NCI-H146 (cell line): ENCODE data around the gene KHK.

Experiments
- DNase-seq: peaks from one replicate; lab custom pipeline; 2025; lab: John Stamatoyannopoulos, UW

Gene KHK

DNA sequence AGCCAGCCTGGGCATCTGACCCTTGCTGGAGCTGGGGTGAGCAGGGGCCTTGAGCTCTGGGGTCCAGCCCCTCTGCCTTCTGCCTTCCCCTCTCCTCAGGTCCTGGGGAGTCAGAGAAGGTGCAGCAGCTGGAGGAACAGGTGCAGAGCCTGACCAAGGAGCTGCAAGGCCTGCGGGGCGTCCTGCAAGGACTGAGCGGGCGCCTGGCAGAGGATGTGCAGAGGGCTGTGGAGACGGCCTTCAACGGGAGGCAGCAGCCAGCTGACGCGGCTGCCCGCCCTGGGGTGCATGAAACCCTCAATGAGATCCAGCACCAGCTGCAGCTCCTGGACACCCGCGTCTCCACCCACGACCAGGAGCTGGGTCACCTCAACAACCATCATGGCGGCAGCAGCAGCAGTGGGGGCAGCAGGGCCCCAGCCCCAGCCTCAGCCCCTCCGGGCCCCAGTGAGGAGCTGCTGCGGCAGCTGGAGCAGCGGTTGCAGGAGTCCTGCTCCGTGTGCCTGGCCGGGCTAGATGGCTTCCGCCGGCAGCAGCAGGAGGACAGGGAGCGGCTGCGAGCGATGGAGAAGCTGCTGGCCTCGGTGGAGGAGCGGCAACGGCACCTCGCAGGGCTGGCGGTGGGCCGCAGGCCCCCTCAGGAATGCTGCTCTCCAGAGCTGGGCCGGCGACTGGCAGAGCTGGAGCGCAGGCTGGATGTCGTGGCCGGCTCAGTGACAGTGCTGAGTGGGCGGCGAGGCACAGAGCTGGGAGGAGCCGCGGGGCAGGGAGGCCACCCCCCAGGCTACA, 4.4 kb upstream of the KHK start:
- no peak for DNase-seq

DNA sequence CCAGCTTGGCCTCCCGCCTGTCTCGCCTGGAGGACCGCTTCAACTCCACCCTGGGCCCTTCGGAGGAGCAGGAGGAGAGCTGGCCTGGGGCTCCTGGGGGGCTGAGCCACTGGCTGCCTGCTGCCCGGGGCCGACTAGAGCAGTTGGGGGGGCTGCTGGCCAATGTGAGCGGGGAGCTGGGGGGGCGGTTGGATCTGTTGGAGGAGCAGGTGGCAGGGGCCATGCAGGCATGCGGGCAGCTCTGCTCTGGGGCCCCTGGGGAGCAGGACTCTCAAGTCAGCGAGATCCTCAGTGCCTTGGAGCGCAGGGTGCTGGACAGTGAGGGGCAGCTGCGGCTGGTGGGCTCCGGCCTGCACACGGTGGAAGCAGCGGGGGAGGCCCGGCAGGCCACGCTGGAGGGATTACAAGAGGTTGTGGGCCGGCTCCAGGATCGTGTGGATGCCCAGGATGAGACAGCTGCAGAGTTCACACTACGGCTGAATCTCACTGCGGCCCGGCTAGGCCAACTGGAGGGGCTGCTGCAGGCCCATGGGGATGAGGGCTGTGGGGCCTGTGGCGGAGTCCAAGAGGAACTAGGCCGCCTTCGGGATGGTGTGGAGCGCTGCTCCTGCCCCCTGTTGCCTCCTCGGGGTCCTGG, 3.7 kb upstream of the KHK start:
- no peak for DNase-seq

GRCh38 chr2:27083410-27084296, 2.9 kb upstream of the KHK start:
- no peak for DNase-seq

DNA sequence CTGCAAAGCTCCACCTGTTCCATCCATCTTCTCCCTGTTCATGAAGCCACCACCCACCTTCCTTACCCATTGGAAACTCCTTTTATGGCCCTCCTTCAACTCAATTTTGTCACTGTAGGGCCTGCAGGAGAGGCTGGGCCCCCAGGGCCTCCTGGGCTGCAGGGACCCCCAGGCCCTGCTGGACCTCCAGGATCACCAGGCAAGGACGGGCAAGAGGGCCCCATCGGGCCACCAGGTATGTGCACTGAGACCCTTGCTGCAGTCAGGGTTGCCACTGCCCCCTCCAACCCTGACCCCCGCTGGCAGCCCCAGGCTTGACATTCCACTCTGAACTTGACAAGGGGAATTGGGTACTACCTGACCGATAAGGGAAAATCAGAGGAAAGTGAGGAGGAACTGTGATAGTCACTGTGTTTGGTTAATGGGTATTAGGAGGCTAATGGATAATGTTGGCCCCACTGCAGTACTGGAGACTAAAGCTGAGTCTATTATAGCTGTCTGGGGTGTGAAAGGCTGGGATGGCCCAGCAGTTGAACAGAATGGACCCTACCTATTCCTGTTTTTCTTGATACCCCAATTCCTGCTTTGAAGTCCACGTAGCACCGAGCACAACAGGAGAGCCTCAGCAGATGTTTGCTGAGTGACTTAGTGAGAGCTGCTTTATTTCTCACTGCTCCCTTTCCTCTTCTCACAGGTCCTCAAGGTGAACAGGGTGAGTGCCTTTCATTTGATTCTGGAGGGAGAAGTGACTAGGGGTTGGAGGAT, 2.1 kb upstream of the KHK start:
- DNase-seq, result no peak

GRCh38 chr2:27085062-27085672, 1.4 kb upstream of the KHK start:
- no peak for DNase-seq

DNA sequence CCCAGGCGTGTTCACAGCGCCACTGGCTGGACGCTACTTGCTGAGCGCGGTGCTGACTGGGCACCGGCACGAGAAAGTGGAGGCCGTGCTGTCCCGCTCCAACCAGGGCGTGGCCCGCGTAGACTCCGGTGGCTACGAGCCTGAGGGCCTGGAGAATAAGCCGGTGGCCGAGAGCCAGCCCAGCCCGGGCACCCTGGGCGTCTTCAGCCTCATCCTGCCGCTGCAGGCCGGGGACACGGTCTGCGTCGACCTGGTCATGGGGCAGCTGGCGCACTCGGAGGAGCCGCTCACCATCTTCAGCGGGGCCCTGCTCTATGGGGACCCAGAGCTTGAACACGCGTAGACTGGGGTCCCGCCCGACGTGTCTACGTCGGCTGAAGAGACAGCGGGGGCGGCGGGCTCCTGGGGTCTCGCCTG, 891 bp upstream of the KHK start:
- DNase-seq, result peak; percentile 49

DNA sequence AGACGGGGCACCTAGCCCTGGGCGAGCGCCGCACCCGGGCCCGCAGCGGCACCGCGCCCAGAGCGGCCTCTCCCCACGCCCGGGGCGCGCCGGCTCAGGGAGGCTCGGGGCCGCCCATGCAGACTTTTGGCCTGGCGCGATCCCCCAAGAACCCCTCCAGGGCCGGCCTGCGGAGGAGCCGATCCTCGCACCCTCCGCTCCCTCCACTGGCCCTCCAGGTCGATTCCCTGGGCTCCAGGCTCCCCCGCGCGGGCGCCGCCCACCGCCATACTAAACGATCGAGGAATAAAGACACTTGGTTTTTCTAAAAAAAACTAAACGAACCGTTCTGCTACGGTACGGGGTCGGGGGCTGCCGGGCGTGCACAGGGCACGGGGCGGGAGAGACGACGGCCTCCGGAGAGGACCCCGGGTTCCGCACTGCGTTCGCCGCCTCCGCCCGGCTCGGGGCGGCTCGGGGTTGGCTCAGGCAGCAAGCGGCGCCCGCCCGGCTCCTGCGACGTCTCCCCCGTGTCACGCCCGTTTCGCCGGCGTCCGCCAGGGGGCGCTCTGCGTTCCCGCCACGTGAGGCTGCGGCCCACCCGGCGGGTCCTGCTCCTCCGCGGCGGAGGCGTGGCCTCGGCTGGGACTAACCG, 365 bp upstream of the KHK start:
- peak; percentile 92 for DNase-seq

- DNase-seq, result no peak
These were observed 1.3 kb downstream of the KHK start for GRCh38 chr2:27087823-27088410.

- no peak for DNase-seq
These were observed 2.1 kb downstream of the KHK start for GRCh38 chr2:27088634-27089033.

DNA sequence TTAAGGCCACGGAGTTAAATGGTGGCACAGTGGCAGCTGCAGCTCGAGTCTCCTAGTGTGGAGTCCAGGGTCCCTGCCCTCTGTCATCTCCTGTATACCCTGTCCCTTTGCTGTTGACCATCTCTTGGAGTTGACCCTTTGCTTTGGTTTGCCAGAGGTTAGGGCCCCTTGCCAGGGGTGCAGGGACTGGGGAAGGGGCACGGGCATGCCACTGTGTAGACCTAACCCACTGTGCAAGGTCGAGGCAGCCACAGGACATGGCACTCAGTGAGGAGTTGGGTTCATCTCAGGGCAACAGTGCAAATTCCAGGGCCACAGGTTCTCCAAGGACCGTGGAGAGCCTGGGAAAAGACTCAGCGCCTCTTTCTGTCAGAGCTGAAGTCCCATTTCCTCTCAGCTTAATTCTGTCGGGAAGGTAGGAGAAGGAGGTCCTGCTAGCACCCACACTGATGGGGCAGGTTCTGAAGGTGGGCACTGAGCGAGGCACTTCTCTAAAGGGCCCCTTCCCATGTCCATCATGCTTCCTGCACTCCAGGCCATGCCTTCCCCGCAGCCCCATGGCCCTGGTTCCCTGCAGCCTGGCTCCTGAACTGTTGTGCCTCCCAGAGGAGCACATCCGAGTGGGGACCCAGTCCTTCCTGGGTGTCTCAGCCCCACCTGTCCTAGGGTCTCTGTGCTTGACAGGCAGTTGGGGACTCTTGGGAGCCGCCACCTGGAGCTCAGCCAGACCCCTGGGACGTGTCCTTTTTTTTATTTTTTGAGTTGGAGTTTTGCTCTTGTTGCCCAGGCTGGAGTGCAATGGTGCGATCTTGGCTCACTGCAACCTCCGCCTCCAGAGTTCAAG, 2.8 kb downstream of the KHK start:
- no peak for DNase-seq

- DNase-seq, result no peak
These were observed 5.4 kb downstream of the KHK start for GRCh38 chr2:27091746-27092695.

- no peak for DNase-seq
These were observed 6.3 kb downstream of the KHK start for GRCh38 chr2:27092696-27093429.

- DNase-seq, result no peak
These were observed 7.1 kb downstream of the KHK start for GRCh38 chr2:27093430-27094352.

DNA sequence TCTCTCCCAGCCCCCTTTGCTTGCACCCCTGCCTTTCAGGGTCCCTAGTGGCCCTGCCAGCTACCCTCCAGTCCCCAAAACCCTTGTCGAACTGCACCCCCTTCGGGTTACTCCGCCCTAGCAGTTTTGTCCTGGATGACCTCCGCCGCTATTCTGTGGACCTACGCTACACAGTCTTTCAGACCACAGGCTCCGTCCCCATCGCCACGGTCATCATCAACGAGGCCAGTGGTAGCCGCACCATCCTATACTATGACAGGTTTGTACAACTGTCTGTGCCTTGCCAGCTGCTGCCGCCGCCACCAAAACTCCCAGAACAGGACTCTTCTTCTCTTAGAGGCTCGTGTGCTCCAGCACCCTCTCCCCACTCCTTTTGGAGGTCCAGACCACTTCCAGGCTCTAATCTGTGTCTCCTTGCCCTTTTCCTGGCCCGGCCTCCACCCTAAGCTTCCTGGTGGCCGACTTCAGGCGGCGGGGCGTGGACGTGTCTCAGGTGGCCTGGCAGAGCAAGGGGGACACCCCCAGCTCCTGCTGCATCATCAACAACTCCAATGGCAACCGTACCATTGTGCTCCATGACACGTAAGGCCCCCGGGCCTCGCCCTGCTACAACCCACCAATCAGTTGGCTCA, 7.9 kb downstream of the KHK start:
- DNase-seq, result no peak

DNA sequence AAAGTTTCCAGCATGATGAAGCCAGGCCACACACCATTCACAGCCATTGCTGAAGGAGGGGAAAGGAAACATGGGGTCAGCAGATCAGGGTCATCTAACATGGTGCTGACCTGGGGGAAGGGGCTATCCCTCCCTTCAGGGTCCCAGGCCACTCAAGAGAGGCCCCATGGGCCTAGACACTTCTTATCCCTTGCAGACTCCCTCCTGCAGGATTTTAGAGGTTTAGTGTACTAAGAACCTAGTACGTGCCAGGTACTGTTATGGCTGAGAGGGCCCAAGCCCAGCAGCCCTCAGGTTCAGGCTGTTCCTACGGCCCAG, 8.8 kb downstream of the KHK start:
- DNase-seq, result no peak
